Activated CD4-positive, alpha-beta T cell treated with anti-CD3 and anti-CD28 coated beads, Interleukin-2, amount 10 ng/mL, durations not matched to agents 24 days and 14 days (primary cell): ENCODE data around the gene SLC2A4RG. TPM values are rescaled to one million over a fixed set of nuclear protein-coding genes. Genes with fewer than 3 reads are reported as not detected.

Source experiments
- DNase-seq: peaks from one replicate; pipeline ENCODE4 v3.0.0; 2022
- H3K27ac Mint-ChIP-seq: one replicate; pipeline ENCODE4 v1.8.0; 2022; ENCODE audit warnings: mild to moderate bottlenecking, mixed read lengths
- H3K27me3 Mint-ChIP-seq: one replicate; pipeline ENCODE4 v1.8.0; 2022; ENCODE audit warnings: mixed read lengths
- H3K36me3 Mint-ChIP-seq: one replicate; pipeline ENCODE4 v1.8.0; 2022; ENCODE audit warnings: low read depth, mild to moderate bottlenecking, mixed read lengths
- H3K4me1 Mint-ChIP-seq: one replicate; pipeline ENCODE4 v1.8.0; 2021; ENCODE audit warnings: mixed read lengths
- H3K4me3 Mint-ChIP-seq: one replicate; pipeline ENCODE4 v1.8.0; 2022; ENCODE audit warnings: mild to moderate bottlenecking, moderate library complexity, mixed read lengths
- H3K9me3 Mint-ChIP-seq: one replicate; pipeline ENCODE4 v1.8.0; 2021; ENCODE audit warnings: mixed read lengths
- intact Hi-C: fragments of 100-400 bp; cut with micrococcal nuclease; formaldehyde crosslinking; loops from one replicate; pipeline ENCODE4 v1.15.1; 2023
- total RNA-seq: library from RNA; stranded (reverse); gene quantifications from 2 replicates; pipeline ENCODE4 v1.2.3, GENCODE V29; 2022

The SLC2A4RG gene
- 41.0 and 43.6 TPM in 2 replicates for total RNA-seq

- Mint-ChIP-seq H3K27ac (no peak within 1 kb of the TSS), H3K4me1 (peaks cover 15% of the 10 kb centered on the region), H3K36me3 (peaks cover 9% of the 10 kb centered on the region), H3K4me3 (peak within 1 kb of the TSS; percentile 59), H3K9me3 (no peaks in the 10 kb centered on the region), H3K27me3 (no peaks in the 10 kb centered on the region)
- intact Hi-C loops, result loop anchor here (5.0 to 10.0 kb wide), 2 partner anchors 32 to 235 kb away; partner anchors contain the start of genes ARFRP1, SAMD10 and ZGPAT
- DNase-seq, result peak; percentile 93
These were observed at the start of gene SLC2A4RG for GRCh38 chr20:63739130-63740069. TSS of gene SLC2A4RG (plus strand) at chr20:63739776. CDS start at chr20:63739913, 137 bp downstream.

- no peak for DNase-seq
- H3K4me1 Mint-ChIP-seq, result peaks cover 6% of the 10 kb centered on the region
- no peaks in the 10 kb centered on the region for H3K27me3 Mint-ChIP-seq
- H3K9me3 Mint-ChIP-seq, result no peaks in the 10 kb centered on the region
- H3K4me3 Mint-ChIP-seq, result no peak overlapping the region
- no peak overlapping the region for H3K27ac Mint-ChIP-seq
- intact Hi-C loops, result no loop called here
- peaks cover 18% of the 10 kb centered on the region for H3K36me3 Mint-ChIP-seq
These were observed 49.3 kb upstream of the SLC2A4RG start for GRCh38 chr20:63690003-63690897.

- no peak overlapping the region for H3K4me3 Mint-ChIP-seq
- H3K36me3 Mint-ChIP-seq, result peaks cover 19% of the 10 kb centered on the region
- H3K4me1 Mint-ChIP-seq, result peaks cover 6% of the 10 kb centered on the region
- no peaks in the 10 kb centered on the region for H3K27me3 Mint-ChIP-seq
- no peaks in the 10 kb centered on the region for H3K9me3 Mint-ChIP-seq
- intact Hi-C loops, result no loop called here
- DNase-seq, result no peak
- no peak overlapping the region for H3K27ac Mint-ChIP-seq
These were observed 48.5 kb upstream of the SLC2A4RG start for GRCh38 chr20:63690898-63691710.

- Mint-ChIP-seq H3K4me3 (no peak overlapping the region), H3K9me3 (no peaks in the 10 kb centered on the region), H3K27me3 (no peaks in the 10 kb centered on the region), H3K36me3 (peaks cover 21% of the 10 kb centered on the region), H3K27ac (peak overlapping the region; percentile 40), H3K4me1 (peaks cover 4% of the 10 kb centered on the region)
- DNase-seq, result no peak
- intact Hi-C loops, result no loop called here
These were observed 47.7 kb upstream of the SLC2A4RG start for GRCh38 chr20:63691711-63692435.

- no peak for DNase-seq
- H3K27me3 Mint-ChIP-seq, result no peaks in the 10 kb centered on the region
- no peak overlapping the region for H3K4me3 Mint-ChIP-seq
- H3K9me3 Mint-ChIP-seq, result no peaks in the 10 kb centered on the region
- peak overlapping the region; percentile 40 for H3K27ac Mint-ChIP-seq
- H3K4me1 Mint-ChIP-seq, result peaks cover 5% of the 10 kb centered on the region
- peaks cover 23% of the 10 kb centered on the region for H3K36me3 Mint-ChIP-seq
- intact Hi-C loops, result no loop called here
These were observed 47.0 kb upstream of the SLC2A4RG start for GRCh38 chr20:63692436-63693082.

GRCh38 chr20:63693083-63693732 lies 46.4 kb upstream of the SLC2A4RG start:
- no peak overlapping the region for H3K4me3 Mint-ChIP-seq
- intact Hi-C loops, result no loop called here
- H3K27me3 Mint-ChIP-seq, result no peaks in the 10 kb centered on the region
- no peaks in the 10 kb centered on the region for H3K9me3 Mint-ChIP-seq
- H3K27ac Mint-ChIP-seq, result no peak overlapping the region
- no peak for DNase-seq
- H3K36me3 Mint-ChIP-seq, result peaks cover 23% of the 10 kb centered on the region
- H3K4me1 Mint-ChIP-seq, result peaks cover 5% of the 10 kb centered on the region

GRCh38 chr20:63693733-63694583 lies 45.6 kb upstream of the SLC2A4RG start:
- H3K36me3 Mint-ChIP-seq, result peaks cover 23% of the 10 kb centered on the region
- no peaks in the 10 kb centered on the region for H3K27me3 Mint-ChIP-seq
- peak overlapping the region; percentile 30 for H3K4me3 Mint-ChIP-seq
- H3K4me1 Mint-ChIP-seq, result peaks cover 6% of the 10 kb centered on the region
- no peaks in the 10 kb centered on the region for H3K9me3 Mint-ChIP-seq
- peak overlapping the region; percentile 86 for H3K27ac Mint-ChIP-seq
- intact Hi-C loops, result no loop called here
- no peak for DNase-seq

- H3K4me1 Mint-ChIP-seq, result peaks cover 11% of the 10 kb centered on the region
- no peak overlapping the region for H3K27ac Mint-ChIP-seq
- H3K36me3 Mint-ChIP-seq, result peaks cover 24% of the 10 kb centered on the region
- no peaks in the 10 kb centered on the region for H3K9me3 Mint-ChIP-seq
- no peaks in the 10 kb centered on the region for H3K27me3 Mint-ChIP-seq
- no peak for DNase-seq
- H3K4me3 Mint-ChIP-seq, result no peak overlapping the region
- intact Hi-C loops, result no loop called here
These were observed 44.8 kb upstream of the SLC2A4RG start for GRCh38 chr20:63694584-63695423.

GRCh38 chr20:63695424-63696305 lies 43.9 kb upstream of the SLC2A4RG start:
- Mint-ChIP-seq H3K9me3 (no peaks in the 10 kb centered on the region), H3K4me3 (no peak overlapping the region), H3K4me1 (peaks cover 11% of the 10 kb centered on the region), H3K27me3 (no peaks in the 10 kb centered on the region), H3K27ac (no peak overlapping the region), H3K36me3 (peaks cover 24% of the 10 kb centered on the region)
- intact Hi-C loops, result no loop called here
- no peak for DNase-seq

- Mint-ChIP-seq H3K36me3 (peaks cover 24% of the 10 kb centered on the region), H3K27me3 (no peaks in the 10 kb centered on the region), H3K4me1 (peaks cover 11% of the 10 kb centered on the region), H3K4me3 (no peak overlapping the region), H3K27ac (no peak overlapping the region), H3K9me3 (no peaks in the 10 kb centered on the region)
- intact Hi-C loops, result no loop called here
- no peak for DNase-seq
These were observed 43.3 kb upstream of the SLC2A4RG start for GRCh38 chr20:63696306-63696627.
